ENCODE data around the gene TNFRSF1B.

TNFRSF1B gene

DNA sequence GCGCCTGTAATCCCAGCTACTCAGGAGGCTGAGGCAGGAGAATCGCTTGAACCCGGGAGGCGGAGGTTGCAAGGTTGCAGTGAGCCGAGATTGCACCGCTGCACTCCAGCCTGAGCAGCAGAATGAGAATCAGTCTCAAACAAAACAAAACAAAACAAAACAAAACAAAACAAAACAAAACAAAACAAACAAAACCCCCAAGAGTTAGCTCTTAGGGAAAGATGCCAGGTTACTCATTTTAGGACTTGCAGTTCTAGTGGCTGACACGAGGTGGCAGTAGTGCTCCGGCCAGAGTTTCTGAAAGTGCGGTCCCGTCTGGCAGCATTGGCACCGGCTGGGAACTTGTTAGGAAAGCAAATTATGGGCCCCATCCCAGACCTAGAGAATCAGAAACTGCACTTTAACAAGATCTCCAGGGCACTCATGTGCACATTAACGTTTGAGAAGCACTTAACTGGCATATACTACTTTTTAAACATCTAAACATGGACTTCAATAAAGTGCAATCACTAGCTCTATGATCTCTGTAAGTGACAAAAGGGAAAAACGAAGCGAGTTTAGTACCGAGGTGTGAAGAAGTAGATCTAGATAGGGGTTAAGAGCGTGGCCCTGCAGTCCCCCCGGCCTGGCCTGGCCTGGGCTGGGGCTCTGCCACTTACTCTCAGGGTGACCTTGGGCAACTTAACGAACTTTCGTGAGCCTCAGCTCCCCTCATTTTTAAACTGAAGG is 41.9 kb upstream of the TNFRSF1B start (continued):
- TF ChIP-seq, protein P1, sequence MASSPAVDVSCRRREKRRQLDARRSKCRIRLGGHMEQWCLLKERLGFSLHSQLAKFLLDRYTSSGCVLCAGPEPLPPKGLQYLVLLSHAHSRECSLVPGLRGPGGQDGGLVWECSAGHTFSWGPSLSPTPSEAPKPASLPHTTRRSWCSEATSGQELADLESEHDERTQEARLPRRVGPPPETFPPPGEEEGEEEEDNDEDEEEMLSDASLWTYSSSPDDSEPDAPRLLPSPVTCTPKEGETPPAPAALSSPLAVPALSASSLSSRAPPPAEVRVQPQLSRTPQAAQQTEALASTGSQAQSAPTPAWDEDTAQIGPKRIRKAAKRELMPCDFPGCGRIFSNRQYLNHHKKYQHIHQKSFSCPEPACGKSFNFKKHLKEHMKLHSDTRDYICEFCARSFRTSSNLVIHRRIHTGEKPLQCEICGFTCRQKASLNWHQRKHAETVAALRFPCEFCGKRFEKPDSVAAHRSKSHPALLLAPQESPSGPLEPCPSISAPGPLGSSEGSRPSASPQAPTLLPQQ (tag by site-specific recombination; IDR thresholded peaks at IDR 0.05) = peak; percentile 92
- TF ChIP-seq BCL11A (tag by site-specific recombination; IDR thresholded peaks at IDR 0.05; ENCODE audit: low read depth) (no peak), ZNF792 (tag by site-specific recombination; IDR thresholded peaks at IDR 0.05) (no peak), ZSCAN23 (tag by site-specific recombination; IDR thresholded peaks at IDR 0.05) (no peak)
- TF ChIP-seq, protein P2, sequence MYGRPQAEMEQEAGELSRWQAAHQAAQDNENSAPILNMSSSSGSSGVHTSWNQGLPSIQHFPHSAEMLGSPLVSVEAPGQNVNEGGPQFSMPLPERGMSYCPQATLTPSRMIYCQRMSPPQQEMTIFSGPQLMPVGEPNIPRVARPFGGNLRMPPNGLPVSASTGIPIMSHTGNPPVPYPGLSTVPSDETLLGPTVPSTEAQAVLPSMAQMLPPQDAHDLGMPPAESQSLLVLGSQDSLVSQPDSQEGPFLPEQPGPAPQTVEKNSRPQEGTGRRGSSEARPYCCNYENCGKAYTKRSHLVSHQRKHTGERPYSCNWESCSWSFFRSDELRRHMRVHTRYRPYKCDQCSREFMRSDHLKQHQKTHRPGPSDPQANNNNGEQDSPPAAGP (tag by site-specific recombination; IDR thresholded peaks at IDR 0.05) = no peak

DNA sequence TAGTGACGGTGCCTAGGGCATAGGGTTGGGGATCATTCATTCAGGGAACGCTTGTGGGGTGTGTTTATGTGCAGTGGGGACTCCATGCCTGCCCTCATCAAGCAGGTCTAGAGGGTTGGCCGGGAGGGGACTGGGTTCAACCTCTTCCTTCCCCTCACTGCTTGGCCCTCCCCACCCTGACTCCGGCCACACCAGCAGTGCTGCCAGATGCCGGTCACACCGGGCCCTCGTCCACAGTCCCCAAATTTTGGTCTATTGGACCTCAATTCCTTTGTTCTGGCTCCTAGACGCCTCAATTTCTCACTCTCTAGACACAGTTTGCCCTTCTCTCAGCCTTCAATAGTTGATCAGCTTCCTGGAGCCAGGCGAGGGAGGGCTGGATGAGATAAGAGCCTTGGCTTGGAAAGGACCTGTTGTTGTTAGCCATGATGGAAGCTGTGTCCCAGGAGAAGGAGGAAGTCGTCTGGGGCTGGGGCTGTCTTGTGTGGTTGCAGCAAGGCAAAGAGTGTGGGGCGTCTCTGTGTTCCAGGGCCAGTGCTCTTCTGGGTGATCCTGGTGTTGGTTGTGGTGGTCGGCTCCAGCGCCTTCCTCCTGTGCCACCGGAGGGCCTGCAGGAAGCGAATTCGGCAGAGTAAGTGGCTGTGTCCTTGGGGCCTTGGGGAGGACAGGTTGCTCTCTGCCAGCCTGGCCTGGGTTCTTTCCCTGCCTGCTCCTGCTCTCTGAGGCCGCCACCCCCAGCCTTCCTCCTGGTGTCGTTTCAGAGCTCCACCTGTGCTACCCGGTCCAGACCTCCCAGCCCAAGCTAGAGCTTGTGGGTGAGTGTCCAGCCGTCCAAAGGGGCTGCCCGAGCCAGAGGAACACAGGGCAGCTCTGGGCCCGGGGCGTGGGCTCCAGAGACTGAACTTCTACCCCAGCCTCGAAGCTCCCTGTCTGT is 41.1 kb upstream of the TNFRSF1B start:
- peak; percentile 84 for TF ChIP-seq SCRT2 (tag by site-specific recombination; IDR thresholded peaks at IDR 0.05)
- TF ChIP-seq, protein P3, sequence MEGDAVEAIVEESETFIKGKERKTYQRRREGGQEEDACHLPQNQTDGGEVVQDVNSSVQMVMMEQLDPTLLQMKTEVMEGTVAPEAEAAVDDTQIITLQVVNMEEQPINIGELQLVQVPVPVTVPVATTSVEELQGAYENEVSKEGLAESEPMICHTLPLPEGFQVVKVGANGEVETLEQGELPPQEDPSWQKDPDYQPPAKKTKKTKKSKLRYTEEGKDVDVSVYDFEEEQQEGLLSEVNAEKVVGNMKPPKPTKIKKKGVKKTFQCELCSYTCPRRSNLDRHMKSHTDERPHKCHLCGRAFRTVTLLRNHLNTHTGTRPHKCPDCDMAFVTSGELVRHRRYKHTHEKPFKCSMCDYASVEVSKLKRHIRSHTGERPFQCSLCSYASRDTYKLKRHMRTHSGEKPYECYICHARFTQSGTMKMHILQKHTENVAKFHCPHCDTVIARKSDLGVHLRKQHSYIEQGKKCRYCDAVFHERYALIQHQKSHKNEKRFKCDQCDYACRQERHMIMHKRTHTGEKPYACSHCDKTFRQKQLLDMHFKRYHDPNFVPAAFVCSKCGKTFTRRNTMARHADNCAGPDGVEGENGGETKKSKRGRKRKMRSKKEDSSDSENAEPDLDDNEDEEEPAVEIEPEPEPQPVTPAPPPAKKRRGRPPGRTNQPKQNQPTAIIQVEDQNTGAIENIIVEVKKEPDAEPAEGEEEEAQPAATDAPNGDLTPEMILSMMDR (tag by site-specific recombination; IDR thresholded peaks at IDR 0.05) = 0 out of 2 replicates have a peak, but pooled peaks have one; percentile 24
- peak; percentile 75; the same call in 1 of the 2 replicates for TF ChIP-seq SCRT1 (tag by site-specific recombination; IDR thresholded peaks at IDR 0.05; ENCODE audit: borderline replicate concordance)
- no peak for TF ChIP-seq ZFP37 (tag by site-specific recombination; IDR thresholded peaks at IDR 0.05)
- TF ChIP-seq, protein P4, sequence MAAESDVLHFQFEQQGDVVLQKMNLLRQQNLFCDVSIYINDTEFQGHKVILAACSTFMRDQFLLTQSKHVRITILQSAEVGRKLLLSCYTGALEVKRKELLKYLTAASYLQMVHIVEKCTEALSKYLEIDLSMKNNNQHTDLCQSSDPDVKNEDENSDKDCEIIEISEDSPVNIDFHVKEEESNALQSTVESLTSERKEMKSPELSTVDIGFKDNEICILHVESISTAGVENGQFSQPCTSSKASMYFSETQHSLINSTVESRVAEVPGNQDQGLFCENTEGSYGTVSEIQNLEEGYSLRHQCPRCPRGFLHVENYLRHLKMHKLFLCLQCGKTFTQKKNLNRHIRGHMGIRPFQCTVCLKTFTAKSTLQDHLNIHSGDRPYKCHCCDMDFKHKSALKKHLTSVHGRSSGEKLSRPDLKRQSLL (tag by site-specific recombination; IDR thresholded peaks at IDR 0.05) = peak; percentile 29; the same call in 1 of the 2 replicates
- no peak for TF ChIP-seq RBAK (tag by site-specific recombination; IDR thresholded peaks at IDR 0.05)
- 0 out of 2 replicates have a peak, but pooled peaks have one; percentile 18 for TF ChIP-seq ZBTB48 (tag by site-specific recombination; IDR thresholded peaks at IDR 0.05)
- peak; percentile 54; the same call in 1 of the 2 replicates for TF ChIP-seq ZNF600 (tag by site-specific recombination; IDR thresholded peaks at IDR 0.05)
- Histone ChIP-seq H3K4me3 (ENCODE audit: low read depth, low read length) (no peak overlapping the region), H3K9me3 (ENCODE audit: control insufficient read depth, insufficient read depth, low read depth, low read length) (no peaks in the 10 kb centered on the region), H3K27ac (ENCODE audit: extremely low read depth, low read depth, low read length) (no peak overlapping the region), H3K36me3 (ENCODE audit: control insufficient read depth in 2 of 2, insufficient read depth in 1 of 2, low read length in 2 of 2) (no peaks in the 10 kb centered on the region), H3K4me1 (ENCODE audit: control insufficient read depth, insufficient read depth, low read length) (no peaks in the 10 kb centered on the region)
- POLR2A ChIA-PET = interaction anchor here (1.6 kb wide), 1 partner anchor 84 kb away, joined by 4 read pairs; no protein-coding TSS in a partner anchor
- CTCF ChIA-PET = interaction anchor here (0.6 to 11.4 kb wide), 40 partner anchors 10 to 1095 kb away, joined by 3 to 300 read pairs (median 5); partner anchors contain the start of genes FBXO6 and TNFRSF1B

DNA sequence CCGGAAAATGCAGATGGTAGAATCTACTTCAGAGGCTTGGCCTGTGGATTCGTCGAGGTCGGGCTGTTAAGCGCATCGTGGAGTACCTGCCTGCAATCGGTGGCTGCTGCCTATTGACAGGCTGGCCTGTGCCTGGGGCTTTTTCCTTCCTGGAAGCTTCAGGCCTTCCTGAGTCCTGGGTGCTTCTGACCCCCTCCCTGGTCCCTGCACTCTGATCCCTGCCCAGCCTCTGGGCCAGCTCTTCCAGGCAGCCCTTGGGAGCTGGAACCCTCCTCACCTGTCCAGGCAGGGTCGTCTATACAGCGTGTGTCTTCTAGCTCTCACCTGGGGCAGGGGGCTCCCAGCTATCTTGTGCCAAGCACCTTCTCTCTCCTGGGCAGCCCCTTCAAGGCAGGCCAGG is 40.0 kb upstream of the TNFRSF1B start:
- no peaks in the 10 kb centered on the region for H3K36me3 ChIP-seq (ENCODE audit: control insufficient read depth in 2 of 2, insufficient read depth in 1 of 2, low read length in 2 of 2)
- CTCF ChIA-PET = interaction anchor here (0.6 to 11.4 kb wide), 9 partner anchors 14 to 227 kb away, joined by 3 to 300 read pairs (median 13); partner anchors contain the start of gene TNFRSF1B
- no peak overlapping the region for H3K27ac ChIP-seq (ENCODE audit: extremely low read depth, low read depth, low read length)
- no peaks in the 10 kb centered on the region for H3K9me3 ChIP-seq (ENCODE audit: control insufficient read depth, insufficient read depth, low read depth, low read length)
- H3K4me3 ChIP-seq (ENCODE audit: low read depth, low read length) = no peak overlapping the region
- 0 out of 2 replicates have a peak, but pooled peaks have one; percentile 0 for TF ChIP-seq ZNF366 (tag by site-specific recombination; conservative IDR thresholded peaks at IDR 0.05)
- TF ChIP-seq ZBTB21 (tag by site-specific recombination; IDR thresholded peaks at IDR 0.05) = no peak
- POLR2A ChIA-PET = no interaction called here
- no peaks in the 10 kb centered on the region for H3K4me1 ChIP-seq (ENCODE audit: control insufficient read depth, insufficient read depth, low read length)

Data from HEK293 (cell line).